ENCODE data around the gene CAMTA2. TPM values are rescaled to one million over a fixed set of nuclear protein-coding genes. Genes with fewer than 3 reads are reported as not detected.

Gene CAMTA2
- total and polyA plus RNA-seq, 4 donors, result 7.8 to 17.6 (median 12.0) TPM

- Histone ChIP-seq H3K4me1 (ENCODE audit: control insufficient read depth in 4 of 4, insufficient read depth in 4 of 4, low read length in 3 of 4) (peaks cover 0 to 11% (median 6%) of the 10 kb centered on the region in 4 donors), H3K27me3 (ENCODE audit: control insufficient read depth in 4 of 4, insufficient read depth in 4 of 4, low read length in 3 of 4) (no peaks in the 10 kb centered on the region), H3K27ac (ENCODE audit: low read depth in 1 of 2, low read length in 2 of 2) (no peak within 1 kb of the TSS), H3K9ac (ENCODE audit: low read depth in 1 of 2, low read length in 2 of 2) (no peak within 1 kb of the TSS), H3K36me3 (ENCODE audit: control insufficient read depth in 4 of 4, insufficient read depth in 3 of 4, low read depth in 1 of 4, low read length in 3 of 4) (peaks cover 0 to 9% (median 4%) of the 10 kb centered on the region in 4 donors), H3K4me3 (ENCODE audit: low read depth in 1 of 3, low read length in 3 of 3) (no peak within 1 kb of the TSS), H3K9me3 (ENCODE audit: control insufficient read depth in 4 of 4, low read length in 3 of 4) (no peaks in the 10 kb centered on the region)
- TF ChIP-seq TAF1 (conservative IDR thresholded peaks at IDR 0.05) (no peak), RAD21 (IDR thresholded peaks at IDR 0.05) (no peak), CTCF (IDR thresholded peaks at IDR 0.05; ENCODE audit: low read depth, low read length, missing input control) (no peak), MAX (IDR thresholded peaks at IDR 0.05) (no peak), GABPA (IDR thresholded peaks at IDR 0.05 in 1 of 2, conservative IDR thresholded peaks at IDR 0.05 in 1 of 2) (no peak), RXRA (IDR thresholded peaks at IDR 0.05) (no peak), YY1 (IDR thresholded peaks at IDR 0.05) (no peak), JUND (IDR thresholded peaks at IDR 0.05) (no peak), ZBTB33 (IDR thresholded peaks at IDR 0.05) (no peak), REST (IDR thresholded peaks at IDR 0.05) (no peak), FOXA1 (IDR thresholded peaks at IDR 0.05) (no peak), SP1 (IDR thresholded peaks at IDR 0.05) (no peak), ATF3 (IDR thresholded peaks at IDR 0.05) (no peak), HNF4A (conservative IDR thresholded peaks at IDR 0.05) (no peak), NR2F2 (IDR thresholded peaks at IDR 0.05) (no peak), FOXA2 (IDR thresholded peaks at IDR 0.05) (no peak), EGR1 (IDR thresholded peaks at IDR 0.05; ENCODE audit: low read depth in 2 of 2) (no peak), HNF4G (IDR thresholded peaks at IDR 0.05) (no peak)
- DNase-seq (ENCODE audit: low spot score), result no peak
- 74% methylated on average over 14 of the region's 14 CpGs for WGBS
These were observed 55.5 kb downstream of the CAMTA2 start, which contains the start of gene GP1BA for GRCh38 chr17:4931963-4932362. TSS of gene GP1BA (plus strand) at chr17:4932277. CDS start at chr17:4932605, 328 bp downstream.

Measured in liver (tissue), 9 donors.